Karpas-422 (cell line): ENCODE results near the gene RGS3. TPM values are rescaled to one million over a fixed set of nuclear protein-coding genes. Genes with fewer than 3 reads are reported as not detected.

ENCODE experiments used
- DNase-seq: peaks from one replicate; pipeline ENCODE4 v3.0.0-alpha.2; 2015
- H2AFZ ChIP-seq: fragments of 200-600 bp; sonication (generic); 2 replicates; pipeline ENCODE4 v1.6.1; 2014; ENCODE audit warnings: antibody characterized with exemption, low read length, mixed read lengths
- H3K27ac ChIP-seq: fragments of 200-600 bp; sonication (generic); 2 replicates; pipeline ENCODE4 v1.5.1; 2014; ENCODE audit warnings: mild to moderate bottlenecking, low read length, moderate library complexity
- H3K27me3 ChIP-seq: fragments of 200-600 bp; sonication (generic); 2 replicates; pipeline ENCODE4 v1.6.1; 2014; ENCODE audit warnings: low read length, mixed read lengths
- H3K36me3 ChIP-seq: fragments of 200-600 bp; sonication (generic); 2 replicates; pipeline ENCODE4 v1.6.1; 2014; ENCODE audit warnings: low read length, mixed read lengths; ENCODE audit not compliant: insufficient read depth
- H3K4me1 ChIP-seq: fragments of 200-600 bp; sonication (generic); 2 replicates; pipeline ENCODE4 v1.6.1; 2014; ENCODE audit warnings: mild to moderate bottlenecking, low read length, mixed read lengths
- H3K4me2 ChIP-seq: fragments of 200-600 bp; sonication (generic); 2 replicates; pipeline ENCODE4 v1.6.1; 2014; ENCODE audit warnings: low read length, low read depth, mild to moderate bottlenecking; ENCODE audit not compliant: poor library complexity, severe bottlenecking
- H3K4me3 ChIP-seq: fragments of 200-600 bp; sonication (generic); 2 replicates; pipeline ENCODE4 v1.5.1; 2014; ENCODE audit warnings: mild to moderate bottlenecking, antibody characterized with exemption, low read length, mixed read lengths
- H3K79me2 ChIP-seq: fragments of 200-600 bp; sonication (generic); 2 replicates; pipeline ENCODE4 v1.6.1; 2014; ENCODE audit warnings: mild to moderate bottlenecking, low read length, mixed read lengths
- H3K9ac ChIP-seq: fragments of 200-600 bp; sonication (generic); 2 replicates; pipeline ENCODE4 v1.6.0; 2014; ENCODE audit warnings: low read length
- H3K9me2 ChIP-seq: fragments of 200-600 bp; sonication (generic), shearing (Covaris generic); replicated peaks from 2 replicates; pipeline ENCODE4 v1.6.0; 2014; ENCODE audit warnings: mild to moderate bottlenecking, low read length, moderate library complexity; ENCODE audit not compliant: insufficient read depth
- H3K9me3 ChIP-seq: fragments of 300-700, 200-600 bp; sonication (generic); 2 replicates; pipeline ENCODE4 v1.6.1; 2014; ENCODE audit warnings: low read length, mixed read lengths
- H4K20me1 ChIP-seq: fragments of 200-600 bp; sonication (generic); 2 replicates; pipeline ENCODE4 v1.6.1; 2014; ENCODE audit warnings: mild to moderate bottlenecking, antibody characterized with exemption, low read length, low read depth; ENCODE audit not compliant: insufficient read depth
- total RNA-seq: library from RNA; depleted of rRNA; stranded (reverse); fragments of >200 nt; shearing (Covaris generic); gene quantifications from 2 replicates; pipeline ENCODE4 v1.2.3, GENCODE V29; 2014; ENCODE audit warnings: low replicate concordance

Gene RGS3
- total RNA-seq, 1 experiment from 2014 or later: 1.3 TPM

DNA sequence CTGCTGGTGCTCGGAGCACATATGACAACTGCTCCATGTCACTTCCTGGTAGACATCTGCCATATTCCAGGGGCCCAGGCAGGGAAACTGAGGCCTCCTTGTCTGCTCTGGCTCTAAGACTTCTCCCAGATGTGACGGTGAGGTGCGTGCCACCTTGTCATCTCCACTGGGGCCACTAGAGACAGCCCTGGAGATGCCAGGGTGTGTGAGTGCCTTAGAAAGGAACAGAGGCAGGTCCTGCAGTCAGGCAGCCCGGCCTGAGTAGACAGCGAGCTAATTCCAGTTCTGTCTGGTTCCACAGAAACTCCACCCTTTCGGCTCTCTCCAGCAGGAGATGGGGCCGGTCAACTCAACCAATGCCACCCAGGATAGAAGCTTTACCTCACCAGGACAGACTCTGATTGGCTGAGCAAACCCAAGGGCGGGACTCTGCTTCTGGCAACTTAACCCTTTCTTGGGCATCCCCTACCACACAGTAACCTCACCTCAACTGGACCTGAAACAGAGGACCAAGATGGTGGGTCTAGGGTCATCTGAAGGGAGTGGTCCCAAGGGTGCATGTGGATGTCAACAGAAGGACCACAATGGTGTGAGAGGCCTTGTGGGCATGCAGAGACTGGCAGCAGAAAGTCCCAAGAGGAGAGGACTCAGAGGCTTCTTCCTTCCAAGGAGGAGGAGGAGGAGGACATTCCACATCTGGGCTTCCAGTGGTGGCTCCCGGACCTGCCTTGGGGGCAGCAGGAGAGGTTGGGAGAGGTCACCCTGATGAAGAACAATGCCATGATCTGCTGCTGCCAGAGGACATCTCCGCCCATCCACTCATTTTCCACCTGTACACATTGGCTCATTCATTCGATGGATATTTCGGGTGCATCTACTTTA, 77.7 kb downstream of the RGS3 start:
- H4K20me1 ChIP-seq: no peaks in the 10 kb centered on the region
- peak; percentile 88 for DNase-seq
- no peak overlapping the region for H2AFZ ChIP-seq
- H3K4me2 ChIP-seq: peak overlapping the region; percentile 20
- H3K79me2 ChIP-seq: no peaks in the 10 kb centered on the region
- H3K4me3 ChIP-seq: peak overlapping the region; percentile 14; the same call in 1 of the 2 replicates
- H3K36me3 ChIP-seq: no peaks in the 10 kb centered on the region
- no peaks in the 10 kb centered on the region for H3K9me3 ChIP-seq
- H3K9me2 ChIP-seq: no peaks in the 10 kb centered on the region
- no peaks in the 10 kb centered on the region for H3K4me1 ChIP-seq
- H3K9ac ChIP-seq: no peak overlapping the region
- H3K27ac ChIP-seq: no peak overlapping the region
- H3K27me3 ChIP-seq: no peaks in the 10 kb centered on the region

DNA sequence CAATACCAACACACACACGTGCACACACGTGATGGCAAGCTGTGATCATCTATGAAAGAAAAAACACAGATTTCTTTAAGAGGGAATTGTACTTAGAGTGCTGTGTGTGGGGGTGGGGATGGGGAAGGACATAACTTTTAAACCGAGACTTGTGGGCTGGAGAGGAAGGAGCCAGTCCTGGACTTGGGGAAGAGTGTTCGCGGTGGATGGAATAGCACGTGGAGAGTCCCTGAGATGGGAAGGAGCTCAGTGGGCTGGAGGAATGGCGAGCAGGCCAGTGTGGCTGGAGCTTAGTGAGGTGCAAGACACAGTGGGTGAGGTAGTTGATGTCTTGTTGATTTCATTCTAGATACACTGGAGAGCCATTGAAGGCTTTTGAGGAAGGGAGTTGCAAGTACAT, 78.5 kb downstream of the RGS3 start:
- Histone ChIP-seq H3K36me3 (no peaks in the 10 kb centered on the region), H3K9me2 (no peaks in the 10 kb centered on the region), H3K27me3 (no peaks in the 10 kb centered on the region), H3K9ac (no peak overlapping the region), H3K4me2 (no peak overlapping the region), H3K9me3 (no peaks in the 10 kb centered on the region), H3K79me2 (no peaks in the 10 kb centered on the region), H2AFZ (no peak overlapping the region), H3K4me3 (no peak overlapping the region), H3K27ac (no peak overlapping the region), H3K4me1 (no peaks in the 10 kb centered on the region), H4K20me1 (no peaks in the 10 kb centered on the region)
- DNase-seq: no peak

DNA sequence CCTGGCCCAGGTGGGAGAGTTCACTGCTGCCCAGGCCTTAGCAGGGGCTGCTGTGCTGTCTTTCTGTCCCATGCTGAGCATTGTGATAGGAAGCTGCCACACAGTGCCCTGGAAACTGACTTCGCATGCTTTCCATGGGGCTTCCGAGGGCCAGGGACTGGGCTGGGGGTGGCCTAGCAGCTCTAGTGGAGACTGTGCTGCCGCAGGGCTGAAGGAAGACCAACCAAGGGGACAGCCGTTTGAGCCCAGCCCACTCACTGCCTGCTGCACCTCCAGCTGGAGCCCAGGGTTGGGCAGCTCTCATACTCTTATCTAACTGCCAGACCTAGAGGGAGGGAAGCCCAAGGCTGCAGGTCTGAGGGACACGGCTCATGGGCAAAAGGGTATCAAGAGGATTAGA, 79.2 kb downstream of the RGS3 start:
- no peak overlapping the region for H3K27ac ChIP-seq
- H3K27me3 ChIP-seq: no peaks in the 10 kb centered on the region
- H4K20me1 ChIP-seq: no peaks in the 10 kb centered on the region
- no peaks in the 10 kb centered on the region for H3K4me1 ChIP-seq
- H3K4me2 ChIP-seq: no peak overlapping the region
- no peaks in the 10 kb centered on the region for H3K9me3 ChIP-seq
- H3K79me2 ChIP-seq: no peaks in the 10 kb centered on the region
- no peak overlapping the region for H2AFZ ChIP-seq
- H3K36me3 ChIP-seq: no peaks in the 10 kb centered on the region
- no peak overlapping the region for H3K4me3 ChIP-seq
- no peak overlapping the region for H3K9ac ChIP-seq
- no peaks in the 10 kb centered on the region for H3K9me2 ChIP-seq
- no peak for DNase-seq

DNA sequence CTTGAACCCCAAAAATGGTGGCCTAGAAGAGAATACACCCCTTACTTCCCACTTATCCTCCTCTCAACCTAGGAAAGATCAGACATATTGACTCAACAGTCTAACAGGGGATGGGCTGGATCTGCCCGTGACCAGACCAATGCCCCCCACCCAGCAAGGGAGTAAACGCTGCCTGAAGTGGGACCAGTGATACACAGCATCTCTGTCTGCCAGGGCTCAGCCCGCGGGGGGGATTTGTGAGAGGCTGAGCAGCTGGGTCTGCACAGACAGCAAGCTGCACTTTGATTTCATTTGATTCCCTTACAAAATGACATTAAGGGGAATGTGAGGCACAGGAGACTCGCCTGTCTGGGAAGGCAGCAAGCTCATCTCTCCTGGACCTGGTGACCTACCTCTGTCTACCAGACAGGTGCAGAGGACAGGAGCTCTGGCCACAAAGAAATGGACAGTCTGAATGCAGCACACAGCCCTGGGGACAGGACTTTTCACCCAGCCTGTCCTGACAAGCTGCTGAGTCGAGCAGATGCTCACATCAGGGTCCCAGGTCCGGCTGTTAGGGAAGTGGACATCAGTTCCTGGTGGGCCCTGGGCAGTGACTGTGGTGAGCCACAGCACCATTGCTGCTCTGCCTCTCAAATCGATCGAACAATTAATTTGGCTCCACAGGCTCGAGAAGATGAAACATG, 79.9 kb downstream of the RGS3 start:
- no peak overlapping the region for H3K9ac ChIP-seq

DNA sequence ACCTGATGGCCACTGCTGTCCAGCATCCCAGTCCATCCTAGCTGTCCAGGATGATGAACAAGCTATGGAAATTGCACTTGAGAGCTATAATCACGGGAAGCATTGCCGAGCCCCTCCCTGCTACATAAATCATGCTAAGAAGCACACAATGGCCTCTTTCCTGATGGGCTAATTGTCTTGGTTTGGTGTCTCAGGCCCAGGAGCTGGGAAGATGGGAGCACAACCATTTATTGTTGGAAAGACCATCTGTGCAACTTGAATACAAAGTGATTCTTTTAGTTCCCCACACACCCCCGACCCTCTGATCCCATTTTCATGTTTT, 80.4 kb downstream of the RGS3 start:
- no peak overlapping the region for H3K4me2 ChIP-seq
- H3K79me2 ChIP-seq: no peaks in the 10 kb centered on the region
- H3K4me3 ChIP-seq: no peak overlapping the region
- no peak overlapping the region for H3K27ac ChIP-seq
- H3K9ac ChIP-seq: no peak overlapping the region
- no peaks in the 10 kb centered on the region for H4K20me1 ChIP-seq
- H2AFZ ChIP-seq: no peak overlapping the region
- H3K36me3 ChIP-seq: no peaks in the 10 kb centered on the region
- H3K4me1 ChIP-seq: no peaks in the 10 kb centered on the region
- H3K9me2 ChIP-seq: no peaks in the 10 kb centered on the region
- no peaks in the 10 kb centered on the region for H3K9me3 ChIP-seq
- no peaks in the 10 kb centered on the region for H3K27me3 ChIP-seq
- DNase-seq: no peak

More for the DNA sequence above, 79.9 kb downstream of the RGS3 start:
- Histone ChIP-seq H3K36me3 (no peaks in the 10 kb centered on the region), H3K9me2 (no peaks in the 10 kb centered on the region), H3K4me2 (no peak overlapping the region), H4K20me1 (no peaks in the 10 kb centered on the region), H2AFZ (no peak overlapping the region), H3K27ac (no peak overlapping the region), H3K27me3 (no peaks in the 10 kb centered on the region), H3K9me3 (no peaks in the 10 kb centered on the region), H3K4me3 (no peak overlapping the region), H3K4me1 (no peaks in the 10 kb centered on the region), H3K79me2 (no peaks in the 10 kb centered on the region)
- DNase-seq: no peak

DNA sequence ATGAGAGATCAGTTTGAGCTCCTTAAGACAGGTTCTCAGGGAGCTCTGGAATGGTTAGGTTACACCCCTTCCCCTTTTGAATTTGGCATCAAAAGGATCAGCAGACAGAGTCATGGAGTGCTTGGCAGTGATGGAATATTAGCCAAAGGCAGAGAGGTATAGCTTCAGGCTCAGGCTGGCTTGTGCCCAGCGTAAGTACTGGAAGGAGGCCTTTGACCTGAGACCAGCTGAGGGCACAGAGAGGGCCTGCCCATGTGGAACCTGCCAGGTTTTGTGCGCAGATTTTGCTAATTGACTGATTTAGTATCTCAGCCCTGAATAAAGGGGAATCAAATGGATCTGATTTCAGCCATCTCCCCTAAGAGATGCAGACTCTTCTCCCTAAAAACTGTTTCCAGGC, 81.5 kb downstream of the RGS3 start:
- H3K4me2 ChIP-seq: no peak overlapping the region
- no peak overlapping the region for H3K4me3 ChIP-seq
- no peak overlapping the region for H3K27ac ChIP-seq
- no peaks in the 10 kb centered on the region for H3K27me3 ChIP-seq
- H3K9me2 ChIP-seq: no peaks in the 10 kb centered on the region
- no peaks in the 10 kb centered on the region for H3K79me2 ChIP-seq
- no peaks in the 10 kb centered on the region for H3K9me3 ChIP-seq
- no peaks in the 10 kb centered on the region for H4K20me1 ChIP-seq
- no peak for DNase-seq
- H3K4me1 ChIP-seq: no peaks in the 10 kb centered on the region
- no peaks in the 10 kb centered on the region for H3K36me3 ChIP-seq
- H2AFZ ChIP-seq: no peak overlapping the region
- H3K9ac ChIP-seq: no peak overlapping the region

DNA sequence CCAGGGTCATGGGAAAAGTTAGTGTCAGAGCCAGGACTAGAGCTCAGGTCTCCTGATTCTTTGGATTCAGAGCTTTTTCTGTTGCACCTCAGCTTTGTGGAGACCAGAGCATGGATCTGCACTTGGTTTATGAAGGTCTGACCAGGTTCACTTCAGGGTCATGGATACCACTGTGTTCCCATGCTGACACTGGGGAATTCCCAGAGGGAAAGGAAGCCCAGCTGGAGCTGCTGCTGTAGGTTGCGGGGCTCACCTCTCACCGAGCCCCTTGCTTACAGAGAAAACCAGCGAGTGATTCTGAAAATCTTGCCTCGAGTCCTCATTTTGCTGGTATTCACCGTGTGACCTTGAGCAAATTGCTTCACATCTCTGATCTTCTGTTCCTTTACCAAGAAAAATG, 83.0 kb downstream of the RGS3 start:
- Histone ChIP-seq H2AFZ (no peak overlapping the region), H3K4me1 (no peaks in the 10 kb centered on the region), H3K27ac (no peak overlapping the region), H3K4me2 (no peak overlapping the region), H3K9me3 (no peaks in the 10 kb centered on the region), H3K9me2 (no peaks in the 10 kb centered on the region), H3K36me3 (no peaks in the 10 kb centered on the region), H3K9ac (no peak overlapping the region), H3K79me2 (no peaks in the 10 kb centered on the region), H3K27me3 (no peaks in the 10 kb centered on the region), H4K20me1 (no peaks in the 10 kb centered on the region), H3K4me3 (no peak overlapping the region)
- DNase-seq: no peak

DNA sequence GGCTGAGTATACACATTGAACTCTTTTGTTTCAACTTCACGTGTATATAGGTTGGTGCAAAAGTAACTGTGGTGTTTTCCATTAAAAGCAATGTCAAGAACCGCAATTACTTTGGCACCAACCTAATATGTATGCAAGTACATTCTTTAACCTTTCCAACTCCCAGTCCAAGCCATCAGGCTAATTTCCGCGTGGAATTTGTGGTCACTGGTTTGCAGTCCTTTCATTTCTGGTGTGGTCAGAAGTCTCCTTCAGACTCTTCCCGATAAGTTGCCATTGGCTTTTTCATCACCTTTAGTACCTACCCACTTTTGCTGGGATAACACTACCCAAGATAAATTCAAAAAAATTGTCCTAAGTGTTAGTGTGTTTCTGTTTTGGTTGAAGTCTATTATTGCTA, 84.0 kb downstream of the RGS3 start:
- Histone ChIP-seq H3K9ac (no peak overlapping the region), H3K9me2 (no peaks in the 10 kb centered on the region), H3K27me3 (no peaks in the 10 kb centered on the region), H3K4me2 (no peak overlapping the region), H2AFZ (no peak overlapping the region), H3K79me2 (no peaks in the 10 kb centered on the region), H3K9me3 (no peaks in the 10 kb centered on the region), H3K4me3 (no peak overlapping the region), H4K20me1 (no peaks in the 10 kb centered on the region), H3K36me3 (no peaks in the 10 kb centered on the region), H3K4me1 (no peaks in the 10 kb centered on the region), H3K27ac (no peak overlapping the region)
- DNase-seq: no peak
